Panc1 (cell line): ENCODE measurements around the gene ZNF575. TPM values are rescaled to one million over a fixed set of nuclear protein-coding genes. Genes with fewer than 3 reads are reported as not detected.

Experiments used
- ATAC-seq: fragments of 200-7000 bp; cut with Tn5 transposase; 2 replicates; pipeline ENCODE4 v1.9.1; 2020; ENCODE audit warnings: mild to moderate bottlenecking, moderate library complexity
- BruUV-seq: library from RNA; stranded (reverse); fragments of 400-500 nt; replicated peaks from 2 replicates; lab custom pipeline; 2021; lab: Mats Ljungman, UMichigan
- CTCF ChIA-PET: fragments of 300-600 bp; sonication (Branson Sonifier 250); formaldehyde crosslinking; loops from one replicate; lab custom pipeline; 2022; ENCODE audit warnings: antibody characterized with exemption; lab: Charles Lee
- POLR2A ChIA-PET: fragments of 300-600 bp; sonication (Branson Sonifier 250); formaldehyde crosslinking; loops from one replicate; lab custom pipeline; 2022; ENCODE audit warnings: antibody characterized with exemption; lab: Charles Lee
- DNase-seq: peaks from one replicate; pipeline ENCODE4 v3.0.0-alpha.2; 2010; ENCODE audit warnings: low read depth, low spot score
- H3K27ac ChIP-seq: 2 replicates; pipeline ENCODE4 v1.5.1; 2011; ENCODE audit warnings: mild to moderate bottlenecking, low read length, inconsistent platforms
- H3K27me3 ChIP-seq: fragments of 200-500 bp; sonication (Bioruptor generic); 2 replicates; pipeline ENCODE4 v1.6.0; 2014; ENCODE audit warnings: low read length, inconsistent platforms; ENCODE audit not compliant: control insufficient read depth, insufficient read depth
- H3K36me3 ChIP-seq: fragments of 200-500 bp; sonication (Bioruptor generic); 2 replicates; pipeline ENCODE4 v1.5.1; 2014; ENCODE audit warnings: inconsistent platforms, mild to moderate bottlenecking, low read length, moderate library complexity; ENCODE audit not compliant: control insufficient read depth, insufficient read depth
- H3K4me1 ChIP-seq: 2 replicates; pipeline ENCODE4 v1.5.1; 2011; ENCODE audit warnings: inconsistent platforms, mild to moderate bottlenecking, low read length, moderate library complexity; ENCODE audit not compliant: control insufficient read depth, insufficient read depth
- H3K4me3 ChIP-seq, 2 experiments: 2 replicates each; pipeline ENCODE4 v1.5.1; 2011 to 2012; ENCODE audit warnings: low read depth in 2 of 2, low read length in 2 of 2, mild to moderate bottlenecking in 2 of 2, inconsistent platforms in 1 of 2, moderate library complexity in 1 of 2
- H3K9me3 ChIP-seq: fragments of 200-500 bp; sonication (Bioruptor generic); 2 replicates; pipeline ENCODE4 v1.5.1; 2014; ENCODE audit warnings: low read depth, mild to moderate bottlenecking, inconsistent platforms, low read length, moderate library complexity; ENCODE audit not compliant: control insufficient read depth, insufficient read depth
- POLR2AphosphoS5 ChIP-seq: IDR thresholded peaks from 2 replicates; pipeline ENCODE4 v1.6.1; 2012; ENCODE audit warnings: mild to moderate bottlenecking, low read depth, low read length, moderate library complexity
- SIN3A ChIP-seq: IDR thresholded peaks from 2 replicates; pipeline ENCODE4 v1.6.1; 2012; ENCODE audit warnings: low read depth, mild to moderate bottlenecking, low read length, moderate library complexity, borderline replicate concordance; ENCODE audit not compliant: insufficient read depth
- TCF7L2 ChIP-seq: IDR thresholded peaks from 2 replicates; pipeline ENCODE4 v1.6.1; 2011; ENCODE audit warnings: mild to moderate bottlenecking, low read depth, low read length, inconsistent platforms
- in situ Hi-C: cut with HindIII; loops from 2 replicates; pipeline ENCODE4 v1.10.0; 2016; ENCODE audit warnings: low sequenced_read_pairs, low pct_unique_long_range_greater_than_20kb
- intact Hi-C: fragments of 100-400 bp; cut with micrococcal nuclease; formaldehyde crosslinking; loops from one replicate; pipeline ENCODE4 v1.10.0; 2022; ENCODE audit not compliant: unreplicated experiment
- total RNA-seq: library from RNA; stranded (reverse); gene quantifications from one replicate; pipeline ENCODE4 v1.2.1, GENCODE V29; 2021; ENCODE audit not compliant: unreplicated experiment
- TF ChIP-seq, protein P1 (sequence below), 2 experiments: IDR thresholded peaks; 2 replicates each; pipeline ENCODE4 v1.6.1; 2011 to 2012; ENCODE audit warnings: low read depth in 2 of 2, control low read depth in 1 of 2, low read length in 1 of 2, mild to moderate bottlenecking in 1 of 2, moderate library complexity in 1 of 2; ENCODE audit not compliant: insufficient read depth in 1 of 2
- TF ChIP-seq, protein P2 (sequence below): fragments of 450-650 bp; IDR thresholded peaks from 2 replicates; pipeline ENCODE4 v1.5.1; 2017; ENCODE audit warnings: mild to moderate bottlenecking

Gene ZNF575
- total RNA-seq, 1 experiment from 2014 or later = 1.9 TPM

DNA sequence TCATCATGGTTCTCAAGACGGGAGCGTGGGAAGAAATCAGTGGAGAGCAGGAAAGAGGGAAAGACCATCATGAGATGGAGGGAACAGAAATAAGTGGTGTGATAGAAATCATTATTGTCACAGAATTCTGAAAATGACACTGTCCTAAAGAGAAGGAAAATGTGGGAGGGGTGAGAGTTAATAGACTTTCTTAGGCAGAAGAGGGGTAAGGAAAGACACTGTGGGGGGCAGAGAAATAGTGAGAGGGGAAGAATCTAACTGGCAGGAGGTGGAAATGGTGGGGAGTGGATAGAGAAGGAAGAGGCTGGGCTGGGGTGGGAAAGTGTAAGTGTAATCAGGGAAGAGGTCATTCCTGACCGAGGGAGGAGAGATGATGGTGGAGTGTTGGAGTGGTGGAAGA lies 45.8 kb downstream of the ZNF575 start:
- DNase-seq (no peak), ATAC-seq (no peak)
- Histone ChIP-seq H3K4me1 (peaks cover 3% of the 10 kb centered on the region; the same call in 1 of the 2 replicates), H3K27me3 (no peaks in the 10 kb centered on the region), H3K27ac (no peak overlapping the region), H3K9me3 (no peaks in the 10 kb centered on the region), H3K36me3 (peaks cover 7% of the 10 kb centered on the region; the same call in 1 of the 2 replicates), H3K4me3 (no peak overlapping the region)
- in situ Hi-C loops = no loop called here
- TF ChIP-seq SIN3A = no peak
- TF ChIP-seq, protein P1, sequence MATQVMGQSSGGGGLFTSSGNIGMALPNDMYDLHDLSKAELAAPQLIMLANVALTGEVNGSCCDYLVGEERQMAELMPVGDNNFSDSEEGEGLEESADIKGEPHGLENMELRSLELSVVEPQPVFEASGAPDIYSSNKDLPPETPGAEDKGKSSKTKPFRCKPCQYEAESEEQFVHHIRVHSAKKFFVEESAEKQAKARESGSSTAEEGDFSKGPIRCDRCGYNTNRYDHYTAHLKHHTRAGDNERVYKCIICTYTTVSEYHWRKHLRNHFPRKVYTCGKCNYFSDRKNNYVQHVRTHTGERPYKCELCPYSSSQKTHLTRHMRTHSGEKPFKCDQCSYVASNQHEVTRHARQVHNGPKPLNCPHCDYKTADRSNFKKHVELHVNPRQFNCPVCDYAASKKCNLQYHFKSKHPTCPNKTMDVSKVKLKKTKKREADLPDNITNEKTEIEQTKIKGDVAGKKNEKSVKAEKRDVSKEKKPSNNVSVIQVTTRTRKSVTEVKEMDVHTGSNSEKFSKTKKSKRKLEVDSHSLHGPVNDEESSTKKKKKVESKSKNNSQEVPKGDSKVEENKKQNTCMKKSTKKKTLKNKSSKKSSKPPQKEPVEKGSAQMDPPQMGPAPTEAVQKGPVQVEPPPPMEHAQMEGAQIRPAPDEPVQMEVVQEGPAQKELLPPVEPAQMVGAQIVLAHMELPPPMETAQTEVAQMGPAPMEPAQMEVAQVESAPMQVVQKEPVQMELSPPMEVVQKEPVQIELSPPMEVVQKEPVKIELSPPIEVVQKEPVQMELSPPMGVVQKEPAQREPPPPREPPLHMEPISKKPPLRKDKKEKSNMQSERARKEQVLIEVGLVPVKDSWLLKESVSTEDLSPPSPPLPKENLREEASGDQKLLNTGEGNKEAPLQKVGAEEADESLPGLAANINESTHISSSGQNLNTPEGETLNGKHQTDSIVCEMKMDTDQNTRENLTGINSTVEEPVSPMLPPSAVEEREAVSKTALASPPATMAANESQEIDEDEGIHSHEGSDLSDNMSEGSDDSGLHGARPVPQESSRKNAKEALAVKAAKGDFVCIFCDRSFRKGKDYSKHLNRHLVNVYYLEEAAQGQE (IDR thresholded peaks at IDR 0.05; ENCODE audit: insufficient read depth in 1 of 2, low read depth in 2 of 2, low read length in 1 of 2) = no peak
- TF ChIP-seq, protein P2, sequence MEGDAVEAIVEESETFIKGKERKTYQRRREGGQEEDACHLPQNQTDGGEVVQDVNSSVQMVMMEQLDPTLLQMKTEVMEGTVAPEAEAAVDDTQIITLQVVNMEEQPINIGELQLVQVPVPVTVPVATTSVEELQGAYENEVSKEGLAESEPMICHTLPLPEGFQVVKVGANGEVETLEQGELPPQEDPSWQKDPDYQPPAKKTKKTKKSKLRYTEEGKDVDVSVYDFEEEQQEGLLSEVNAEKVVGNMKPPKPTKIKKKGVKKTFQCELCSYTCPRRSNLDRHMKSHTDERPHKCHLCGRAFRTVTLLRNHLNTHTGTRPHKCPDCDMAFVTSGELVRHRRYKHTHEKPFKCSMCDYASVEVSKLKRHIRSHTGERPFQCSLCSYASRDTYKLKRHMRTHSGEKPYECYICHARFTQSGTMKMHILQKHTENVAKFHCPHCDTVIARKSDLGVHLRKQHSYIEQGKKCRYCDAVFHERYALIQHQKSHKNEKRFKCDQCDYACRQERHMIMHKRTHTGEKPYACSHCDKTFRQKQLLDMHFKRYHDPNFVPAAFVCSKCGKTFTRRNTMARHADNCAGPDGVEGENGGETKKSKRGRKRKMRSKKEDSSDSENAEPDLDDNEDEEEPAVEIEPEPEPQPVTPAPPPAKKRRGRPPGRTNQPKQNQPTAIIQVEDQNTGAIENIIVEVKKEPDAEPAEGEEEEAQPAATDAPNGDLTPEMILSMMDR = no peak
- no peak for TF ChIP-seq TCF7L2
- no peak for TF ChIP-seq POLR2AphosphoS5
- POLR2A ChIA-PET = no interaction called here
- BruUV-seq = no TSS peak
- CTCF ChIA-PET = no interaction called here
- intact Hi-C loops = no loop called here

- no peak for DNase-seq
- no peak for TF ChIP-seq POLR2AphosphoS5
- TF ChIP-seq, protein P1 (IDR thresholded peaks at IDR 0.05; ENCODE audit: insufficient read depth in 1 of 2, low read depth in 2 of 2, low read length in 1 of 2) = no peak
- no peak for TF ChIP-seq SIN3A
- no peak for TF ChIP-seq TCF7L2
- TF ChIP-seq, protein P2 = no peak
- CTCF ChIA-PET = no interaction called here
- H3K27ac ChIP-seq = no peak overlapping the region
- POLR2A ChIA-PET = no interaction called here
- BruUV-seq = no TSS peak
- no peaks in the 10 kb centered on the region for H3K9me3 ChIP-seq
- ATAC-seq = 0 out of 2 replicates have a peak, but pooled peaks have one; percentile 32
- intact Hi-C loops (no loop called here), in situ Hi-C loops (no loop called here)
- H3K27me3 ChIP-seq = no peaks in the 10 kb centered on the region
- no peaks in the 10 kb centered on the region for H3K36me3 ChIP-seq
- no peak overlapping the region for H3K4me3 ChIP-seq
- H3K4me1 ChIP-seq = no peaks in the 10 kb centered on the region
Observed at GRCh38 chr19:43581467-43581866, 48.5 kb downstream of the ZNF575 start.
